ENCODE data around the gene PPP2R5C. TPM values are rescaled to one million over a fixed set of nuclear protein-coding genes. Genes with fewer than 3 reads are reported as not detected.

The PPP2R5C gene
- total and polyA plus RNA-seq, 9 of the 15 experiments (the other 6 are each of a cell fraction or from before 2014, with no cell fraction given), result 284 to 617 (median 395) TPM

- TF ChIP-seq, protein P1, sequence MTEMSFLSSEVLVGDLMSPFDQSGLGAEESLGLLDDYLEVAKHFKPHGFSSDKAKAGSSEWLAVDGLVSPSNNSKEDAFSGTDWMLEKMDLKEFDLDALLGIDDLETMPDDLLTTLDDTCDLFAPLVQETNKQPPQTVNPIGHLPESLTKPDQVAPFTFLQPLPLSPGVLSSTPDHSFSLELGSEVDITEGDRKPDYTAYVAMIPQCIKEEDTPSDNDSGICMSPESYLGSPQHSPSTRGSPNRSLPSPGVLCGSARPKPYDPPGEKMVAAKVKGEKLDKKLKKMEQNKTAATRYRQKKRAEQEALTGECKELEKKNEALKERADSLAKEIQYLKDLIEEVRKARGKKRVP (CRISPR knock-in tag; IDR thresholded peaks at IDR 0.05), result no peak
- no peak for TF ChIP-seq RBM22 (IDR thresholded peaks at IDR 0.05; ENCODE audit: low read depth, low read length, poor library complexity, severe bottlenecking)
- no peak for TF ChIP-seq ZNF561 (CRISPR knock-in tag; conservative IDR thresholded peaks at IDR 0.05)
These were observed 137.8 kb downstream of the PPP2R5C start (continued) for GRCh38 chr14:101899263-101899662.

- H3K4me2 ChIP-seq (ENCODE audit: insufficient read depth, low read length), result no peak overlapping the region
- H3K9me1 ChIP-seq (ENCODE audit: control insufficient read depth, insufficient read depth, low read length), result no peaks in the 10 kb centered on the region
- H2AFZ ChIP-seq (ENCODE audit: low read depth, low read length), result no peak overlapping the region
- in situ Hi-C loops (cut with MboI) (no loop called here), intact Hi-C loops (cut with micrococcal nuclease) (no loop called here)
- TF ChIP-seq ZNF354B (CRISPR knock-in tag; IDR thresholded peaks at IDR 0.05) (no peak), CREB1 (IDR thresholded peaks at IDR 0.05) (no peak), CREB1 (CRISPR knock-in tag; IDR thresholded peaks at IDR 0.05) (no peak), ZNF197 (CRISPR knock-in tag; IDR thresholded peaks at IDR 0.05; ENCODE audit: low read depth) (no peak), ZNF24 (IDR thresholded peaks at IDR 0.05) (no peak), PHF8 (IDR thresholded peaks at IDR 0.05; ENCODE audit: borderline replicate concordance, low read length) (no peak), HEY1 (CRISPR knock-in tag; IDR thresholded peaks at IDR 0.05; ENCODE audit: borderline replicate concordance) (no peak), PTRF (tag; IDR thresholded peaks at IDR 0.05) (no peak)
- TF ChIP-seq, protein P2, sequence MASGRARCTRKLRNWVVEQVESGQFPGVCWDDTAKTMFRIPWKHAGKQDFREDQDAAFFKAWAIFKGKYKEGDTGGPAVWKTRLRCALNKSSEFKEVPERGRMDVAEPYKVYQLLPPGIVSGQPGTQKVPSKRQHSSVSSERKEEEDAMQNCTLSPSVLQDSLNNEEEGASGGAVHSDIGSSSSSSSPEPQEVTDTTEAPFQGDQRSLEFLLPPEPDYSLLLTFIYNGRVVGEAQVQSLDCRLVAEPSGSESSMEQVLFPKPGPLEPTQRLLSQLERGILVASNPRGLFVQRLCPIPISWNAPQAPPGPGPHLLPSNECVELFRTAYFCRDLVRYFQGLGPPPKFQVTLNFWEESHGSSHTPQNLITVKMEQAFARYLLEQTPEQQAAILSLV (tag; IDR thresholded peaks at IDR 0.05), result no peak
- TF ChIP-seq, protein P3, sequence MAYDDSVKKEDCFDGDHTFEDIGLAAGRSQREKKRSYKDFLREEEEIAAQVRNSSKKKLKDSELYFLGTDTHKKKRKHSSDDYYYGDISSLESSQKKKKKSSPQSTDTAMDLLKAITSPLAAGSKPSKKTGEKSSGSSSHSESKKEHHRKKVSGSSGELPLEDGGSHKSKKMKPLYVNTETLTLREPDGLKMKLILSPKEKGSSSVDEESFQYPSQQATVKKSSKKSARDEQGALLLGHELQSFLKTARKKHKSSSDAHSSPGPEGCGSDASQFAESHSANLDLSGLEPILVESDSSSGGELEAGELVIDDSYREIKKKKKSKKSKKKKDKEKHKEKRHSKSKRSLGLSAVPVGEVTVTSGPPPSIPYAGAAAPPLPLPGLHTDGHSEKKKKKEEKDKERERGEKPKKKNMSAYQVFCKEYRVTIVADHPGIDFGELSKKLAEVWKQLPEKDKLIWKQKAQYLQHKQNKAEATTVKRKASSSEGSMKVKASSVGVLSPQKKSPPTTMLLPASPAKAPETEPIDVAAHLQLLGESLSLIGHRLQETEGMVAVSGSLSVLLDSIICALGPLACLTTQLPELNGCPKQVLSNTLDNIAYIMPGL (CRISPR knock-in tag; IDR thresholded peaks at IDR 0.05), result no peak
- TF ChIP-seq, protein P4, sequence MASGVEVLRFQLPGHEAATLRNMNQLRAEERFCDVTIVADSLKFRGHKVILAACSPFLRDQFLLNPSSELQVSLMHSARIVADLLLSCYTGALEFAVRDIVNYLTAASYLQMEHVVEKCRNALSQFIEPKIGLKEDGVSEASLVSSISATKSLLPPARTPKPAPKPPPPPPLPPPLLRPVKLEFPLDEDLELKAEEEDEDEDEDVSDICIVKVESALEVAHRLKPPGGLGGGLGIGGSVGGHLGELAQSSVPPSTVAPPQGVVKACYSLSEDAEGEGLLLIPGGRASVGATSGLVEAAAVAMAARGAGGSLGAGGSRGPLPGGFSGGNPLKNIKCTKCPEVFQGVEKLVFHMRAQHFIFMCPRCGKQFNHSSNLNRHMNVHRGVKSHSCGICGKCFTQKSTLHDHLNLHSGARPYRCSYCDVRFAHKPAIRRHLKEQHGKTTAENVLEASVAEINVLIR (CRISPR knock-in tag; IDR thresholded peaks at IDR 0.05), result no peak
- TF ChIP-seq, protein P5, sequence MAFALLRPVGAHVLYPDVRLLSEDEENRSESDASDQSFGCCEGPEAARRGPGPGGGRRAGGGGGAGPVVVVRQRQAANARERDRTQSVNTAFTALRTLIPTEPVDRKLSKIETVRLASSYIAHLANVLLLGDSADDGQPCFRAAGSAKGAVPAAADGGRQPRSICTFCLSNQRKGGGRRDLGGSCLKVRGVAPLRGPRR (CRISPR knock-in tag; IDR thresholded peaks at IDR 0.05), result no peak
- FAIRE-seq (no peak), ATAC-seq (no peak), DNase-seq (ENCODE audit: extremely low read depth in 1 of 4, low spot score in 3 of 4) (no peak)
- no peak overlapping the region for H3K9ac ChIP-seq (ENCODE audit: insufficient read depth in 1 of 2, low read depth in 2 of 2, low read length in 2 of 2)
- H3K4me3 ChIP-seq, result no peak overlapping the region
- no peaks in the 10 kb centered on the region; the same call in 2 of the 3 replicates for H3K79me2 ChIP-seq (ENCODE audit: control insufficient read depth, insufficient read depth, low read length)
- H3K9me3 ChIP-seq (replicated peaks; ENCODE audit: control insufficient read depth, insufficient read depth, low read depth, low read length), result no peaks in the 10 kb centered on the region
- WGBS (ENCODE audit: insufficient coverage, low coverage, missing lambda C conversion rate), result 86% methylated on average over 7 of the region's 10 CpGs
- POLR2A ChIA-PET, result interaction anchor here (1.0 kb wide), 1 partner anchor 9 kb away, joined by 3 read pairs; no protein-coding TSS in a partner anchor
- H3K4me1 ChIP-seq (replicated peaks in 1 of 2; ENCODE audit: control insufficient read depth in 2 of 2, insufficient read depth in 2 of 2, low read length in 2 of 2), result peaks cover 6 to 14% of the 10 kb centered on the region in 2 experiments; a peak in 4 of 5 replicates
- no peak overlapping the region for H3K27ac ChIP-seq (ENCODE audit: extremely low read depth, low read depth, low read length)
- no peaks in the 10 kb centered on the region for H4K20me1 ChIP-seq (replicated peaks; ENCODE audit: control insufficient read depth, insufficient read depth, low read length)
- CTCF ChIA-PET (ENCODE audit: low intra/inter-chr PET ratio), result no interaction called here
- no TSS peak for BruUV-seq (replicated peaks)
- no peaks in the 10 kb centered on the region for H3K27me3 ChIP-seq (ENCODE audit: control insufficient read depth in 2 of 2, insufficient read depth in 2 of 2, low read length in 2 of 2)
- peaks cover 92% of the 10 kb centered on the region for H3K36me3 ChIP-seq (ENCODE audit: control insufficient read depth, insufficient read depth, low read length)
These were observed 138.7 kb downstream of the PPP2R5C start for GRCh38 chr14:101900253-101900652.
